ENCODE data around the gene SNRNP200. TPM values are rescaled to one million over a fixed set of nuclear protein-coding genes. Genes with fewer than 3 reads are reported as not detected.
A peak's percentile ranks its signal among the peaks of the same experiment; 100 is the strongest.
"Not testable (repeated sequence)": the region's sequence is repeated elsewhere in the genome, so short reads cannot be mapped to it uniquely, and the experiment has no call there.

Gene SNRNP200
- total RNA-seq, 4 donors from 2014 or later, result 75.8 to 150 (median 110) TPM

DNA sequence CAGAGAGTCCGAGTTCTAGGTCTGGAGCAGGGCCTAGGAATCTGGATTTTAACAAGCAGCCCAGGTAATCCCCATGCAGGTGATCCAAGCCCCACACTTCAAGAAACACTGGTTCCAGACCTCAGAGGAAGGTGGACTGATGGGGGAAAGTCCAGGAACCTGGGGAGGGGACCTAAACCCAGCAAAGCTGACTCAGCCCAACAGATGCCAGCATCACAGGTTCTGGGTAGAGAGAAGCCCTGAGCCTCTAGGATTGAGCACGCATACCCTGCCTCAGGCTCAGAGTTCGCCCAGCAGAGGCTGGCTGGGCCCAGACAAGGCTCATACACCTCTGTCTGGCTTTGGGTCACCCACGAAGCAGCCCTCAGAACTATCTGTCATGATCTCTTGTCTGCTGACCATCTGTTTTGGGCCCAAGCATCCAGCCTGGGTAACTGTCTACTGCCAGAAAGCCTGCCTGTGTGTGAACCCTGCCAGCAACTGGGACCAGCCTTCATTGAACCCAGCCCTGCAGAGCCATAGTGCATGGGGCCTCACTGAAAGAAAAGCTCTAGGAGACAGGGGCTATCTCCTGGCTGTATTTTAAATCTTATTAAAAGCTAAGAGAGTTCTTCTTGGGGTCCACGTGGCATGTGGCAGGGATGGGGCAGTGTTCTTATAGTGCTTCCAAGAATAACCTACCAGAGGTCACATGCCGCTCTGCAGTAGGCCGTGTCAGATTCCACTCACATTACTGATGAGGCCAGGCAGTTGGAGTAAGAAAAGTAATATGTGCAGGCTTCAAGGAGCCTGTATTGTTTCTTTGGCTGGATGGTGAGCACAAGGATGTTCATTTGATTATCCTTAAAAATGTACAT is 47.0 kb downstream of the SNRNP200 start:
- Histone ChIP-seq H3K27me3 (no peaks in the 10 kb centered on the region), H3K27ac (peak overlapping the region; percentile 43), H3K36me3 (peaks cover 26% of the 10 kb centered on the region), H3K4me3 (no peak overlapping the region), H3K4me1 (peaks cover 66% of the 10 kb centered on the region), H3K9me3 (no peaks in the 10 kb centered on the region)
- 73% methylated on average over 7 of the region's 7 CpGs for WGBS
- TF ChIP-seq POLR2A (IDR thresholded peaks at IDR 0.05), result no peak
- no peak for TF ChIP-seq POLR2AphosphoS5 (IDR thresholded peaks at IDR 0.05)
- no peak for DNase-seq (ENCODE audit: low spot score in 2 of 2)

DNA sequence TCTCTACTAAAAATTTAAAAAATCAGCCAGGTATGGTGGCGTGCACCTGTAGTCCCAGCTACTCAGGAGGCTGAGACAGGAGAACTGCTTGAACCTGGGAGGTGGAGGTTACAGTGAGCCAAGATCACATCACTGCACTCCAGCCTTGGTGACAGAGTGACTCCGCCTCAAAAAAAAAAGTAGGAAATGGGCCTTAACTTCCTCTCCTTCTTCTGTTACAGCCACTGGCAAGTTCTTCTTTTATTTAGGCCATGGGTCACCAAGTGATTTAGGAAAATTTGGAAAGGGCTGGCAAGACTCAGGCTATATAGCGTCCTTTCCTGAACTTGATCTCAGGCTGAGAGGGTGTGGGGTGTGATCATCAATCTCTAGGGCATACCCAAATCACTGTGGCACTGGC is 47.6 kb downstream of the SNRNP200 start:
- not testable (repeated sequence) for DNase-seq (ENCODE audit: low spot score in 2 of 2); H3K4me3 ChIP-seq; H3K27me3 ChIP-seq; H3K9me3 ChIP-seq
- WGBS, result 92% methylated on average over 3 of the region's 3 CpGs
- Histone ChIP-seq H3K36me3 (peaks cover 32% of the 10 kb centered on the region), H3K27ac (peak overlapping the region; percentile 43), H3K4me1 (peaks cover 61% of the 10 kb centered on the region)

- peaks cover 43% of the 10 kb centered on the region for H3K36me3 ChIP-seq
- H3K4me3 ChIP-seq, result no peak overlapping the region
- TF ChIP-seq EP300 (IDR thresholded peaks at IDR 0.05) (no peak), POLR2AphosphoS5 (IDR thresholded peaks at IDR 0.05) (no peak), POLR2A (IDR thresholded peaks at IDR 0.05) (no peak)
- TF ChIP-seq, protein P1, sequence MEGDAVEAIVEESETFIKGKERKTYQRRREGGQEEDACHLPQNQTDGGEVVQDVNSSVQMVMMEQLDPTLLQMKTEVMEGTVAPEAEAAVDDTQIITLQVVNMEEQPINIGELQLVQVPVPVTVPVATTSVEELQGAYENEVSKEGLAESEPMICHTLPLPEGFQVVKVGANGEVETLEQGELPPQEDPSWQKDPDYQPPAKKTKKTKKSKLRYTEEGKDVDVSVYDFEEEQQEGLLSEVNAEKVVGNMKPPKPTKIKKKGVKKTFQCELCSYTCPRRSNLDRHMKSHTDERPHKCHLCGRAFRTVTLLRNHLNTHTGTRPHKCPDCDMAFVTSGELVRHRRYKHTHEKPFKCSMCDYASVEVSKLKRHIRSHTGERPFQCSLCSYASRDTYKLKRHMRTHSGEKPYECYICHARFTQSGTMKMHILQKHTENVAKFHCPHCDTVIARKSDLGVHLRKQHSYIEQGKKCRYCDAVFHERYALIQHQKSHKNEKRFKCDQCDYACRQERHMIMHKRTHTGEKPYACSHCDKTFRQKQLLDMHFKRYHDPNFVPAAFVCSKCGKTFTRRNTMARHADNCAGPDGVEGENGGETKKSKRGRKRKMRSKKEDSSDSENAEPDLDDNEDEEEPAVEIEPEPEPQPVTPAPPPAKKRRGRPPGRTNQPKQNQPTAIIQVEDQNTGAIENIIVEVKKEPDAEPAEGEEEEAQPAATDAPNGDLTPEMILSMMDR (IDR thresholded peaks at IDR 0.05), result no peak
- no peak overlapping the region for H3K27ac ChIP-seq
- peaks cover 53% of the 10 kb centered on the region for H3K4me1 ChIP-seq
- 64% methylated on average over 6 of the region's 6 CpGs for WGBS
- no peaks in the 10 kb centered on the region for H3K27me3 ChIP-seq
- no peaks in the 10 kb centered on the region for H3K9me3 ChIP-seq
- no peak for DNase-seq (ENCODE audit: low spot score in 2 of 2)
These were observed 48.7 kb downstream of the SNRNP200 start for GRCh38 chr2:96256611-96257113.

DNA sequence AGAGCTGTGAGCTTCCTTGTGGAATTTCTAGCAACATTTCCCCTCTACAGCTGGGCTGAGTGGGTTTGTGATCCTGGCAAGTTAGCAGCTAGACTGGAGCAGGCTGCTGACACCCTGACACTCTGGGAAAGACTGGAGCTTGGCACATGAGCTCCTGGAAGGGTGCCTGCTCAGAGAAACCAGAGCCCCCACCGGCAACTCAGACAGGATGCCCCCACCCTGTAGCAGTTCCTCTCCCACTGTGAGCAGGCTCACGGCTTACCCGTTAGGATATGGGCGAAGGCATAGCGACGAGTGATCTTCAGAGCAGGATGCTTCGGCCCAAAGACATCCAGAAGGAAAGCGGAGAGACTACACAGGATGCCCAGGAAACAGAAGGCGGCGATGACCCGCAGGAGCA is 50.8 kb downstream of the SNRNP200 start:
- no peak for TF ChIP-seq EP300 (IDR thresholded peaks at IDR 0.05)
- Histone ChIP-seq H3K9me3 (no peaks in the 10 kb centered on the region), H3K4me3 (no peak overlapping the region), H3K27me3 (no peaks in the 10 kb centered on the region), H3K27ac (no peak overlapping the region), H3K36me3 (peaks cover 46% of the 10 kb centered on the region), H3K4me1 (peaks cover 40% of the 10 kb centered on the region)
- no peak for DNase-seq (ENCODE audit: low spot score in 2 of 2)
- WGBS, result 73% methylated on average over 11 of the region's 11 CpGs

DNA sequence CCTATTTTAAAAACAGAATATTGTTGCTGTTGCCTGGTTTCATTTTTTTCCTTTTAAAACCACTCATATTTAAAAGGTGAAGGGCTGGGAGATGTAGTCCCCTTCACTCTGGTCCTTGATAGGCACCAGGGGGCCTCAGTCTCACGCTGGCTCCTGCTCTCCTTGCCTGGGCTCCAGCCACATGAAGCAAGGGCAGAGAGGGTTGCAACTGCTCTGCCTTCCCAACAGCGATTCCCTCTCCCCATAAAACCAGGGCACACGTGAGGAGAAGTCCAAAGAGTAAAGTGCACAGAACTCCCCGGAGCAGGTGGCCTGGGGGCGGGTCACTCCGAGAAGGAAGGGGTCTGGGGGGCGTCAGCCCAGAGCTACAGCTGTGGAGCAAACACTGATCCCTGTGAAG is 52.3 kb downstream of the SNRNP200 start:
- Histone ChIP-seq H3K4me3 (no peak overlapping the region), H3K9me3 (no peaks in the 10 kb centered on the region), H3K27me3 (no peaks in the 10 kb centered on the region), H3K4me1 (peaks cover 29% of the 10 kb centered on the region), H3K27ac (no peak overlapping the region), H3K36me3 (peaks cover 46% of the 10 kb centered on the region)
- DNase-seq (ENCODE audit: low spot score in 2 of 2), result no peak
- TF ChIP-seq POLR2AphosphoS5 (IDR thresholded peaks at IDR 0.05), result no peak
- no peak for TF ChIP-seq EP300 (IDR thresholded peaks at IDR 0.05)
- TF ChIP-seq, protein P1 (IDR thresholded peaks at IDR 0.05), result no peak
- TF ChIP-seq POLR2A (IDR thresholded peaks at IDR 0.05), result no peak
- 90% methylated on average over 7 of the region's 7 CpGs for WGBS

DNA sequence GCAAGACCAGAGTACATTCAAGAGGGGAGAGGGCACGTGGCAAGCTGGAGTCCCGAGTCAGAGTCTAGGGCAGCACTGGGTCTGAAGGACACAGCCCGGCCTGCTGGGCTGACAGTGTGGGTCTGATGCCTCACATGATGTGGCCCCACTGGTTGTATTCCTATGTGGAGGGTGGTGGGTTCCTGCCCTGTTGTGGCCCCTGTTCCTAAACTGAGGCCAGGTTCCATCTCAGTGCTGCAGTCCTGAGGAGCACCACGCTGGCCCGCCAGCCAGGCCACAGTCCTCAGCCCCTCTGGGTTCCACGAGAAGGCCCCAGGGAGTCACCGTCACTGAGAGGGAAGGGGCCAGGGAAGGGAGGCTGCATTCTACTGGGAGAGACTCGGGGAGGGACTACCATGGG is 52.8 kb downstream of the SNRNP200 start:
- no peak for DNase-seq (ENCODE audit: low spot score in 2 of 2)
- Histone ChIP-seq H3K36me3 (peaks cover 46% of the 10 kb centered on the region), H3K4me3 (no peak overlapping the region), H3K27ac (no peak overlapping the region), H3K4me1 (peaks cover 26% of the 10 kb centered on the region), H3K9me3 (no peaks in the 10 kb centered on the region), H3K27me3 (no peaks in the 10 kb centered on the region)
- 88% methylated on average over 8 of the region's 8 CpGs for WGBS
- no peak for TF ChIP-seq POLR2AphosphoS5 (IDR thresholded peaks at IDR 0.05)
- TF ChIP-seq, protein P1 (IDR thresholded peaks at IDR 0.05), result no peak
